ENCODE data around the gene SYNE2.

SYNE2 gene

GRCh38 chr14:64217834-64218233, 365.0 kb downstream of the SYNE2 start:
- no peak overlapping the region for H3K27ac ChIP-seq (ENCODE audit: low read depth, low read length)
- peaks cover 44% of the 10 kb centered on the region for H3K36me3 ChIP-seq (ENCODE audit: control insufficient read depth, insufficient read depth, low read length)
- H3K27me3 ChIP-seq (ENCODE audit: control insufficient read depth, insufficient read depth, low read length), result no peaks in the 10 kb centered on the region
- no peaks in the 10 kb centered on the region for H3K4me1 ChIP-seq (ENCODE audit: control insufficient read depth, insufficient read depth, low read length)
- no peak overlapping the region for H3K9ac ChIP-seq (ENCODE audit: low read length)
- H3K4me3 ChIP-seq (ENCODE audit: low read length), result no peak overlapping the region

GRCh38 chr14:64218344-64219240, 365.8 kb downstream of the SYNE2 start:
- no peak overlapping the region for H3K4me3 ChIP-seq (ENCODE audit: low read length)
- no peaks in the 10 kb centered on the region for H3K27me3 ChIP-seq (ENCODE audit: control insufficient read depth, insufficient read depth, low read length)
- H3K9ac ChIP-seq (ENCODE audit: low read length), result no peak overlapping the region
- H3K36me3 ChIP-seq (ENCODE audit: control insufficient read depth, insufficient read depth, low read length), result peaks cover 39% of the 10 kb centered on the region
- no peaks in the 10 kb centered on the region for H3K4me1 ChIP-seq (ENCODE audit: control insufficient read depth, insufficient read depth, low read length)
- no peak overlapping the region for H3K27ac ChIP-seq (ENCODE audit: low read depth, low read length)

GRCh38 chr14:64220056-64220455, 367.3 kb downstream of the SYNE2 start:
- Histone ChIP-seq H3K4me1 (ENCODE audit: control insufficient read depth, insufficient read depth, low read length) (no peaks in the 10 kb centered on the region), H3K27ac (ENCODE audit: low read depth, low read length) (no peak overlapping the region), H3K36me3 (ENCODE audit: control insufficient read depth, insufficient read depth, low read length) (peaks cover 38% of the 10 kb centered on the region), H3K4me3 (ENCODE audit: low read length) (no peak overlapping the region), H3K9ac (ENCODE audit: low read length) (no peak overlapping the region), H3K27me3 (ENCODE audit: control insufficient read depth, insufficient read depth, low read length) (no peaks in the 10 kb centered on the region)

GRCh38 chr14:64220466-64220865, 367.7 kb downstream of the SYNE2 start:
- Histone ChIP-seq H3K27ac (ENCODE audit: low read depth, low read length) (no peak overlapping the region), H3K36me3 (ENCODE audit: control insufficient read depth, insufficient read depth, low read length) (peaks cover 38% of the 10 kb centered on the region), H3K4me3 (ENCODE audit: low read length) (no peak overlapping the region), H3K9ac (ENCODE audit: low read length) (no peak overlapping the region), H3K27me3 (ENCODE audit: control insufficient read depth, insufficient read depth, low read length) (no peaks in the 10 kb centered on the region), H3K4me1 (ENCODE audit: control insufficient read depth, insufficient read depth, low read length) (no peaks in the 10 kb centered on the region)

GRCh38 chr14:64221391-64222003, 368.7 kb downstream of the SYNE2 start:
- peaks cover 28% of the 10 kb centered on the region for H3K36me3 ChIP-seq (ENCODE audit: control insufficient read depth, insufficient read depth, low read length)
- H3K4me1 ChIP-seq (ENCODE audit: control insufficient read depth, insufficient read depth, low read length), result no peaks in the 10 kb centered on the region
- H3K9ac ChIP-seq (ENCODE audit: low read length), result no peak overlapping the region
- H3K4me3 ChIP-seq (ENCODE audit: low read length), result no peak overlapping the region
- no peak overlapping the region for H3K27ac ChIP-seq (ENCODE audit: low read depth, low read length)
- no peaks in the 10 kb centered on the region for H3K27me3 ChIP-seq (ENCODE audit: control insufficient read depth, insufficient read depth, low read length)

- no peak overlapping the region for H3K27ac ChIP-seq (ENCODE audit: low read depth, low read length)
- no peaks in the 10 kb centered on the region for H3K4me1 ChIP-seq (ENCODE audit: control insufficient read depth, insufficient read depth, low read length)
- no peak overlapping the region for H3K4me3 ChIP-seq (ENCODE audit: low read length)
- no peak overlapping the region for H3K9ac ChIP-seq (ENCODE audit: low read length)
- H3K36me3 ChIP-seq (ENCODE audit: control insufficient read depth, insufficient read depth, low read length), result peaks cover 21% of the 10 kb centered on the region
- H3K27me3 ChIP-seq (ENCODE audit: control insufficient read depth, insufficient read depth, low read length), result no peaks in the 10 kb centered on the region
Observed at GRCh38 chr14:64225151-64225757, 372.4 kb downstream of the SYNE2 start.

GRCh38 chr14:64227856-64228255, 375.1 kb downstream of the SYNE2 start:
- Histone ChIP-seq H3K4me3 (ENCODE audit: low read length) (no peak overlapping the region), H3K27ac (ENCODE audit: low read depth, low read length) (no peak overlapping the region), H3K4me1 (ENCODE audit: control insufficient read depth, insufficient read depth, low read length) (no peaks in the 10 kb centered on the region), H3K27me3 (ENCODE audit: control insufficient read depth, insufficient read depth, low read length) (no peaks in the 10 kb centered on the region), H3K9ac (ENCODE audit: low read length) (no peak overlapping the region), H3K36me3 (ENCODE audit: control insufficient read depth, insufficient read depth, low read length) (peaks cover 14% of the 10 kb centered on the region)

- Histone ChIP-seq H3K27me3 (ENCODE audit: control insufficient read depth, insufficient read depth, low read length) (no peaks in the 10 kb centered on the region), H3K9ac (ENCODE audit: low read length) (no peak overlapping the region), H3K4me3 (ENCODE audit: low read length) (no peak overlapping the region), H3K36me3 (ENCODE audit: control insufficient read depth, insufficient read depth, low read length) (peaks cover 11% of the 10 kb centered on the region), H3K4me1 (ENCODE audit: control insufficient read depth, insufficient read depth, low read length) (no peaks in the 10 kb centered on the region), H3K27ac (ENCODE audit: low read depth, low read length) (no peak overlapping the region)
Observed at GRCh38 chr14:64229489-64229888, 376.7 kb downstream of the SYNE2 start.

GRCh38 chr14:64232095-64232838, 379.5 kb downstream of the SYNE2 start:
- Histone ChIP-seq H3K4me3 (ENCODE audit: low read length) (no peak overlapping the region), H3K36me3 (ENCODE audit: control insufficient read depth, insufficient read depth, low read length) (peaks cover 4% of the 10 kb centered on the region), H3K4me1 (ENCODE audit: control insufficient read depth, insufficient read depth, low read length) (no peaks in the 10 kb centered on the region), H3K9ac (ENCODE audit: low read length) (no peak overlapping the region), H3K27ac (ENCODE audit: low read depth, low read length) (no peak overlapping the region), H3K27me3 (ENCODE audit: control insufficient read depth, insufficient read depth, low read length) (no peaks in the 10 kb centered on the region)

GRCh38 chr14:64232944-64233343, 380.1 kb downstream of the SYNE2 start:
- H3K9ac ChIP-seq (ENCODE audit: low read length), result no peak overlapping the region
- no peaks in the 10 kb centered on the region for H3K4me1 ChIP-seq (ENCODE audit: control insufficient read depth, insufficient read depth, low read length)
- H3K4me3 ChIP-seq (ENCODE audit: low read length), result no peak overlapping the region
- H3K36me3 ChIP-seq (ENCODE audit: control insufficient read depth, insufficient read depth, low read length), result peaks cover 4% of the 10 kb centered on the region
- H3K27ac ChIP-seq (ENCODE audit: low read depth, low read length), result no peak overlapping the region
- no peaks in the 10 kb centered on the region for H3K27me3 ChIP-seq (ENCODE audit: control insufficient read depth, insufficient read depth, low read length)

- Histone ChIP-seq H3K27ac (ENCODE audit: low read depth, low read length) (no peak overlapping the region), H3K4me3 (ENCODE audit: low read length) (no peak overlapping the region), H3K36me3 (ENCODE audit: control insufficient read depth, insufficient read depth, low read length) (peaks cover 4% of the 10 kb centered on the region), H3K9ac (ENCODE audit: low read length) (no peak overlapping the region), H3K27me3 (ENCODE audit: control insufficient read depth, insufficient read depth, low read length) (no peaks in the 10 kb centered on the region), H3K4me1 (ENCODE audit: control insufficient read depth, insufficient read depth, low read length) (no peaks in the 10 kb centered on the region)
Observed at GRCh38 chr14:64233531-64234190, 380.9 kb downstream of the SYNE2 start.
